Natural killer cell (primary cell): ENCODE results near the gene GZMB. TPM values are rescaled to one million over a fixed set of nuclear protein-coding genes. Genes with fewer than 3 reads are reported as not detected.
"Not testable (repeated sequence)": the region's sequence is repeated elsewhere in the genome, so short reads cannot be mapped to it uniquely, and the experiment has no call there.

Experiments used
- ATAC-seq, 3 donors: fragments of 150-1000 bp in 2 of 3; fragments of 200-7000 bp in 1 of 3; cut with Tn5 transposase; 1 replicate in 1 of 3; 2 replicates in 2 of 3; pipeline ENCODE4 v1.10.0; 2021; ENCODE audit warnings: mild to moderate bottlenecking in 2 of 3, moderate library complexity in 2 of 3
- DNase-seq, 2 donors: peaks; one replicate each; pipeline versions ENCODE4 v3.0.0 to v3.0.0-alpha.2; 2013 to 2021; ENCODE audit warnings: mixed read lengths in 1 of 2
- H3K27ac ChIP-seq: one replicate; pipeline ENCODE4 v1.5.1; 2013; ENCODE audit warnings: mild to moderate bottlenecking, low read length
- H3K27me3 ChIP-seq: one replicate; pipeline ENCODE4 v1.6.1; 2013; ENCODE audit warnings: low read length; ENCODE audit not compliant: control insufficient read depth, insufficient read depth
- H3K36me3 ChIP-seq: one replicate; pipeline ENCODE4 v1.6.1; 2013; ENCODE audit warnings: low read length; ENCODE audit not compliant: control insufficient read depth, insufficient read depth
- H3K4me1 ChIP-seq: one replicate; pipeline ENCODE4 v1.6.1; 2013; ENCODE audit warnings: low read length; ENCODE audit not compliant: control insufficient read depth, insufficient read depth
- H3K4me3 ChIP-seq: one replicate; pipeline ENCODE4 v1.5.1; 2013; ENCODE audit warnings: low read length
- H3K9me3 ChIP-seq: one replicate; pipeline ENCODE4 v1.6.1; 2013; ENCODE audit warnings: low read length; ENCODE audit not compliant: control insufficient read depth, insufficient read depth
- H3K27ac Mint-ChIP-seq, 2 donors: one replicate each; pipeline ENCODE4 v1.8.0; 2022; ENCODE audit warnings: mild to moderate bottlenecking in 2 of 2, mixed read lengths in 2 of 2, moderate library complexity in 1 of 2
- H3K27me3 Mint-ChIP-seq, 2 donors: one replicate each; pipeline ENCODE4 v1.8.0; 2022; ENCODE audit warnings: low read depth in 2 of 2, mixed read lengths in 2 of 2
- H3K36me3 Mint-ChIP-seq: one replicate; pipeline ENCODE4 v1.8.0; 2022; ENCODE audit warnings: mixed read lengths
- H3K4me1 Mint-ChIP-seq, 2 donors: one replicate each; pipeline ENCODE4 v1.8.0; 2022; ENCODE audit warnings: mixed read lengths in 2 of 2
- H3K4me3 Mint-ChIP-seq: one replicate; pipeline ENCODE4 v1.8.0; 2022; ENCODE audit warnings: mild to moderate bottlenecking, moderate library complexity, mixed read lengths
- H3K9me3 Mint-ChIP-seq, 2 donors: one replicate each; pipeline ENCODE4 v1.8.0; 2022; ENCODE audit warnings: mixed read lengths in 2 of 2
- CTCF ChIP-seq: fragments of 200-600 bp; IDR thresholded peaks from one replicate; pipeline ENCODE4 v1.8.0; 2022; ENCODE audit warnings: antibody characterized with exemption
- WGBS: methylation state at CpG from one replicate; pipeline ENCODE4 v1.1.7; 2013; ENCODE audit warnings: missing lambda C conversion rate; ENCODE audit not compliant: insufficient coverage; 5-methylcytosine and 5-hydroxymethylcytosine counted together
- intact Hi-C: fragments of 100-400 bp; cut with micrococcal nuclease; formaldehyde crosslinking; loops from one replicate; pipeline ENCODE4 v1.14.2; 2022
- total RNA-seq, 4 donors: library from RNA; stranded (reverse); fragments of 120-200 nt in 1 of 4; gene quantifications; one replicate each; pipeline versions ENCODE4 v1.2.3 to v1.2.4, GENCODE V29; 2013 to 2022

The GZMB gene
- total RNA-seq, 3 donors from 2014 or later (not counting 1 experiment from before 2014, with no cell fraction given), result 1,176 to 1,565 (median 1,384) TPM

DNA sequence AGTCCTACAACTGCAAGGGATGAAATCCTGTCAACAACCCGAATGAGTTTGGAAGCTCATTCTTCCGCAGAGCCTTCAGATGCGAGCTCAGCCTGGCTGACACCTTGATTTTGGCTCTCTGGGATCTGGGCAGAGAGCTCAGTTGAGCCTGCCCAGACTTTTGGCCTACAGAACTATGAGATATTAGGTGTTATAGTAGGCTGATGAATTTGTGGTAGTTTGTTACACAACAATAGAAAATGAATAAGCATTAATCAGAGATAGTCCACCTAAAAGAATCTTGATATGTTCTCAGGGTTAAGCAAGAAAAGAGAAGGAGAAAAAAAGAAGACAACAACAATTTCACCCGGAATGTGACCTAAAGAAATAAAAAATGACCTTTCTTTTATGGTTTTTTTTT is 30.4 kb upstream of the GZMB start:
- Mint-ChIP-seq H3K27me3 (no peaks in the 10 kb centered on the region), H3K9me3 (peaks cover 0 to 3% of the 10 kb centered on the region in 2 donors), H3K4me3 (no peak overlapping the region), H3K4me1 (peaks cover 78 to 83% of the 10 kb centered on the region in 2 donors), H3K36me3 (no peaks in the 10 kb centered on the region), H3K27ac (peak overlapping the region; percentile 86 to 90)
- TF ChIP-seq CTCF, result no peak
- Histone ChIP-seq H3K4me3 (no peak overlapping the region), H3K4me1 (peaks cover 42% of the 10 kb centered on the region), H3K27ac (no peak overlapping the region), H3K27me3 (no peaks in the 10 kb centered on the region), H3K9me3 (no peaks in the 10 kb centered on the region), H3K36me3 (no peaks in the 10 kb centered on the region)
- 100% methylated on average over 3 of the region's 4 CpGs for WGBS
- no peak for ATAC-seq
- intact Hi-C loops, result loop anchor here (2.0 kb wide), 1 partner anchor 14 kb away; no protein-coding TSS in a partner anchor
- no peak for DNase-seq

DNA sequence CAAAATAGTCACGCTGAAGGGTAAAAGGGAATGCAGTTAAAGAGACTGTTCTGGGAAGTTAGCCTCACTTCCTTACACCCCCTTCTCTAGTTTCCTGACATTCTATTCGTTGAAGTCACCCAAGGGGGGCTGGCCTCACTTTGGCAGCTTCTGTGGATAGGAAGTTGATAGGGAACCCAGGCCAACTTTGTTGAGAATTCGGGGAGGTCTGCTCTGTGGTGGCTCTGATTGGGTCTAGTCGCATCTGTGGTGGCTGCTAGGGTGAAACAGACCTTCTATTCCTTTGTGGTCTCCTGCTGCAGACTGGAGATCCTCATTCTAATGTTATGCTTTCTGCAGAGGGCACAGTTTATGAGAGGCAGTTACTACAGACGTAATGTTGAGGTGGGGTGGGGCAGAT is 28.8 kb upstream of the GZMB start:
- H3K27me3 ChIP-seq, result no peaks in the 10 kb centered on the region
- Mint-ChIP-seq H3K27ac (peak overlapping the region; percentile 86 to 90), H3K4me3 (peak overlapping the region; percentile 21), H3K9me3 (no peaks in the 10 kb centered on the region), H3K36me3 (no peaks in the 10 kb centered on the region), H3K27me3 (no peaks in the 10 kb centered on the region), H3K4me1 (peaks cover 77 to 79% of the 10 kb centered on the region in 2 donors)
- peaks cover 42% of the 10 kb centered on the region for H3K4me1 ChIP-seq
- H3K9me3 ChIP-seq, result no peaks in the 10 kb centered on the region
- TF ChIP-seq CTCF, result no peak
- DNase-seq (no peak), ATAC-seq (no peak)
- no peaks in the 10 kb centered on the region for H3K36me3 ChIP-seq
- intact Hi-C loops, result no loop called here
- 19% methylated on average over 4 of the region's 5 CpGs for WGBS
- no peak overlapping the region for H3K27ac ChIP-seq
- H3K4me3 ChIP-seq, result no peak overlapping the region

- Histone ChIP-seq H3K9me3 (no peaks in the 10 kb centered on the region), H3K27me3 (no peaks in the 10 kb centered on the region), H3K4me3 (no peak overlapping the region), H3K4me1 (peaks cover 32% of the 10 kb centered on the region), H3K36me3 (no peaks in the 10 kb centered on the region), H3K27ac (no peak overlapping the region)
- peaks cover 56% of the 10 kb centered on the region in 2 donors for H3K4me1 Mint-ChIP-seq
- ATAC-seq (peak; percentile 72 to 95 (median 81)), DNase-seq (peak in 1 of 2 donors; percentile 48)
- peaks cover 0 to 3% of the 10 kb centered on the region in 2 donors for H3K27me3 Mint-ChIP-seq
- intact Hi-C loops, result no loop called here
- peak overlapping the region; percentile 66 for H3K4me3 Mint-ChIP-seq
- H3K9me3 Mint-ChIP-seq, result no peaks in the 10 kb centered on the region
- TF ChIP-seq CTCF, result no peak
- WGBS, result 38% methylated on average over 7 of the region's 9 CpGs
- H3K36me3 Mint-ChIP-seq, result no peaks in the 10 kb centered on the region
- peak overlapping the region; percentile 77 to 80 for H3K27ac Mint-ChIP-seq
Measured at GRCh38 chr14:24659916-24660570, 26.1 kb upstream of the GZMB start.

DNA sequence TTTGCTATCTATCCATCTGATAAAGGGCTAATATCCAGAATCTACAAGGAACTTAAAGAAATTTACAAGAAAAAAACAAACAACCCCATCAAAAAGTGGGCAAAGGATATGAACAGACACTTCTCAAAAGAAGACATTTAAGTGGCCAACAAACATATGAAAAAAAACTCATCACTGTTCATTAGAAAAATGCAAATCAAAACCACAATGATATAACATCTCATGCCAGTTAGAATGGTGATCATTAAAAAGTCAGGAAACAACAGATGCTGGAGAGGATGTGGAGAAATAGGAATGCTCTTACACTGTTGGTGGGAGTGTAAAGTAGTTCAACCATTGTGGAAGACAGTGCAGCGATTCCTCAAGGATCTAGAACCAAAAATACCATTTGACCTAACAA is 14.4 kb upstream of the GZMB start:
- DNase-seq, intact Hi-C loops: not testable (repeated sequence)

More for the DNA sequence above, 14.4 kb upstream of the GZMB start:
- H3K9me3 ChIP-seq, H3K27ac ChIP-seq, H3K27ac Mint-ChIP-seq, H3K4me1 ChIP-seq, H3K4me3 Mint-ChIP-seq, H3K4me3 ChIP-seq, H3K36me3 ChIP-seq, H3K27me3 ChIP-seq, H3K9me3 Mint-ChIP-seq, H3K36me3 Mint-ChIP-seq, ATAC-seq, H3K27me3 Mint-ChIP-seq: not testable (repeated sequence)
- peaks cover 20 to 21% of the 10 kb centered on the region in 2 donors for H3K4me1 Mint-ChIP-seq
- 80% methylated on average over 1 of the region's 1 CpG for WGBS
